ENCODE results near the gene DDX46.

- TF ChIP-seq CTCF (IDR thresholded peaks at IDR 0.05) (no peak), EZH2 (IDR thresholded peaks at IDR 0.05; ENCODE audit: borderline replicate concordance, insufficient read depth, low read depth, low read length, poor library complexity, severe bottlenecking) (no peak)
Measured at GRCh38 chr5:134732819-134733218, 25.8 kb upstream of the DDX46 start.
